ENCODE data around the gene TGFBR1. TPM values are rescaled to one million over a fixed set of nuclear protein-coding genes. Genes with fewer than 3 reads are reported as not detected.

The TGFBR1 gene
- polyA plus RNA-seq, 1 of the 3 experiments (the other 2 are of a cell fraction), result 15.3 TPM

- Histone ChIP-seq H4K20me1 (ENCODE audit: insufficient read depth) (no peaks in the 10 kb centered on the region), H3K4me3 (ENCODE audit: low read depth in 2 of 2, low read length in 1 of 2) (no peak overlapping the region), H3K36me3 (replicated peaks in 1 of 2; ENCODE audit: control insufficient read depth in 1 of 2, insufficient read depth in 2 of 2, low read length in 1 of 2) (no peaks in the 10 kb centered on the region), H3K9me3 (no peaks in the 10 kb centered on the region), H3K4me2 (no peak overlapping the region), H2AFZ (ENCODE audit: low read depth) (no peak overlapping the region), H3F3A (replicated peaks; ENCODE audit: insufficient read depth) (no peaks in the 10 kb centered on the region), H3K9ac (no peak overlapping the region), H3K27ac (ENCODE audit: low read depth in 2 of 2, low read length in 1 of 2) (no peak overlapping the region), H3K4me1 (ENCODE audit: control insufficient read depth in 1 of 2, insufficient read depth in 2 of 2, low read depth in 1 of 2, low read length in 1 of 2) (peaks cover 0 to 4% of the 10 kb centered on the region in 2 experiments; a peak in 1 of 4 replicates), H3K79me2 (ENCODE audit: insufficient read depth) (no peaks in the 10 kb centered on the region), H3K27me3 (ENCODE audit: insufficient read depth) (no peaks in the 10 kb centered on the region), H3K9me2 (no peaks in the 10 kb centered on the region)
- WGBS (ENCODE audit: low lambda C conversion rate), result 63% methylated on average over 3 of the region's 3 CpGs
- ChIA-PET POLR2A (no interaction called here), CTCF (no interaction called here)
- DNase-seq, result no peak
- no peak for TF ChIP-seq TCF12 (IDR thresholded peaks at IDR 0.05)
- no peak for TF ChIP-seq RFX5 (IDR thresholded peaks at IDR 0.05; ENCODE audit: low read length)
- TF ChIP-seq IRF3 (IDR thresholded peaks at IDR 0.05; ENCODE audit: low read depth, low read length), result no peak
- no peak for TF ChIP-seq NFIC (IDR thresholded peaks at IDR 0.05; ENCODE audit: borderline replicate concordance)
- no peak for TF ChIP-seq GATA2 (CRISPR knock-in tag; IDR thresholded peaks at IDR 0.05)
- TF ChIP-seq ELF1 (IDR thresholded peaks at IDR 0.05), result no peak
- no peak for TF ChIP-seq SMC3 (IDR thresholded peaks at IDR 0.05; ENCODE audit: low read depth, low read length)
Observed at GRCh38 chr9:99190597-99191283, 85.8 kb downstream of the TGFBR1 start.

GRCh38 chr9:99192786-99193465 is 88.0 kb downstream of the TGFBR1 start:
- H3K36me3 ChIP-seq (replicated peaks in 1 of 2; ENCODE audit: control insufficient read depth in 1 of 2, insufficient read depth in 2 of 2, low read length in 1 of 2), result no peaks in the 10 kb centered on the region
- CTCF ChIA-PET, result interaction anchor here (0.7 to 2.5 kb wide), 2 partner anchors 8 to 10 kb away, joined by 3 to 12 read pairs; no protein-coding TSS in a partner anchor
- no peak overlapping the region for H3K9ac ChIP-seq
- no peak overlapping the region for H3K4me3 ChIP-seq (ENCODE audit: low read depth in 2 of 2, low read length in 1 of 2)
- WGBS (ENCODE audit: low lambda C conversion rate), result 88% methylated on average over 5 of the region's 5 CpGs
- H3K27ac ChIP-seq (ENCODE audit: low read depth in 2 of 2, low read length in 1 of 2), result no peak overlapping the region
- H4K20me1 ChIP-seq (ENCODE audit: insufficient read depth), result no peaks in the 10 kb centered on the region
- H2AFZ ChIP-seq (ENCODE audit: low read depth), result no peak overlapping the region
- H3K79me2 ChIP-seq (ENCODE audit: insufficient read depth), result no peaks in the 10 kb centered on the region
- POLR2A ChIA-PET, result no interaction called here
- H3K9me2 ChIP-seq, result no peaks in the 10 kb centered on the region
- TF ChIP-seq SIN3A (IDR thresholded peaks at IDR 0.05; ENCODE audit: borderline replicate concordance, low read depth, low read length) (no peak), FOSL2 (IDR thresholded peaks at IDR 0.05; ENCODE audit: borderline replicate concordance, low read depth) (no peak), EZH2phosphoT487 (IDR thresholded peaks at IDR 0.05; ENCODE audit: borderline replicate concordance, low read depth) (no peak), SMC3 (IDR thresholded peaks at IDR 0.05; ENCODE audit: low read depth, low read length) (no peak), MEF2A (IDR thresholded peaks at IDR 0.05; ENCODE audit: borderline replicate concordance, low read depth) (no peak), PBX3 (IDR thresholded peaks at IDR 0.05) (no peak), RXRA (IDR thresholded peaks at IDR 0.05; ENCODE audit: borderline replicate concordance, low read depth) (no peak), IRF3 (IDR thresholded peaks at IDR 0.05; ENCODE audit: low read depth, low read length) (no peak)
- no peaks in the 10 kb centered on the region for H3F3A ChIP-seq (replicated peaks; ENCODE audit: insufficient read depth)
- H3K9me3 ChIP-seq, result no peaks in the 10 kb centered on the region
- no peak overlapping the region for H3K4me2 ChIP-seq
- H3K27me3 ChIP-seq (ENCODE audit: insufficient read depth), result no peaks in the 10 kb centered on the region
- no peak for DNase-seq
- no peaks in the 10 kb centered on the region; a peak in 1 of 4 replicates for H3K4me1 ChIP-seq (ENCODE audit: control insufficient read depth in 1 of 2, insufficient read depth in 2 of 2, low read depth in 1 of 2, low read length in 1 of 2)
